GM13976 (cell line): ENCODE measurements around the gene ZMYND11.
A peak's percentile ranks its signal among the peaks of the same experiment; 100 is the strongest.

ENCODE experiments used
- DNase-seq: peaks from one replicate; pipeline ENCODE4 v3.0.0; 2012; ENCODE audit warnings: low spot score
- in situ Hi-C: fragments of 300-500 bp; cut with MboI; formaldehyde crosslinking; loops from one replicate; pipeline ENCODE4 v1.12.0; 2022; ENCODE audit warnings: low sequenced_read_pairs, mixed read lengths, inconsistent platforms; ENCODE audit not compliant: unreplicated experiment
- TF ChIP-seq, protein P1 (sequence below): IDR thresholded peaks from 2 replicates; pipeline ENCODE4 v1.5.1; 2012; ENCODE audit warnings: borderline replicate concordance, mild to moderate bottlenecking; ENCODE audit not compliant: insufficient read depth; ENCODE audit errors: extremely low read depth, missing control alignments, control extremely low read depth

The ZMYND11 gene

DNA sequence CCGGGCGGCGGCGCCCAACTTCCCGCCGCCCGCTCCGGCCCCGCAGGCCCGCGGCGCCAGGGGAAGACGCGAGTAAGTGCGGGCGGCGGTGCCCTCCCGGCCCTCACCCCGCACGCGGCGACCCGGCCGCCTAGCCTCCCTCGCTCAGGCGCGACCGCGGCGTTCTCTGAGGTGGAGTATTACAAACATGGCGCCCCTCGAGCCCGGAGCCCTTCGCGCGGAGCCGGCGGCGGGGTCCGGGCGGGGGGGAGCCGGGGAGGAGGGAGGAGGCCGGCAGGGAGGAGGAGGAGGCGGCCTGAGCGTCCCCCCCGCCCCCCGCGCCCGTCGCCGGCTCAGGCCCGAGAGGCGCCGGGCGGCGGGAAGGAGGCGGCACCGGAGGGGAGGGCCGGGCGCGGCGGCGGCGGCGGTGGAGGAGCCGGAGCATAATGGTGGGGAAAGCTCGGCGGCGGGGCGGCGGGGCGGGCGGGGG is at the start of gene ZMYND11:
ZMYND11 (plus strand) TSS at position 324 of the 469 bp plus-strand sequence. CDS start 44,558 bp downstream, outside the sequence.
- TF ChIP-seq, protein P1, sequence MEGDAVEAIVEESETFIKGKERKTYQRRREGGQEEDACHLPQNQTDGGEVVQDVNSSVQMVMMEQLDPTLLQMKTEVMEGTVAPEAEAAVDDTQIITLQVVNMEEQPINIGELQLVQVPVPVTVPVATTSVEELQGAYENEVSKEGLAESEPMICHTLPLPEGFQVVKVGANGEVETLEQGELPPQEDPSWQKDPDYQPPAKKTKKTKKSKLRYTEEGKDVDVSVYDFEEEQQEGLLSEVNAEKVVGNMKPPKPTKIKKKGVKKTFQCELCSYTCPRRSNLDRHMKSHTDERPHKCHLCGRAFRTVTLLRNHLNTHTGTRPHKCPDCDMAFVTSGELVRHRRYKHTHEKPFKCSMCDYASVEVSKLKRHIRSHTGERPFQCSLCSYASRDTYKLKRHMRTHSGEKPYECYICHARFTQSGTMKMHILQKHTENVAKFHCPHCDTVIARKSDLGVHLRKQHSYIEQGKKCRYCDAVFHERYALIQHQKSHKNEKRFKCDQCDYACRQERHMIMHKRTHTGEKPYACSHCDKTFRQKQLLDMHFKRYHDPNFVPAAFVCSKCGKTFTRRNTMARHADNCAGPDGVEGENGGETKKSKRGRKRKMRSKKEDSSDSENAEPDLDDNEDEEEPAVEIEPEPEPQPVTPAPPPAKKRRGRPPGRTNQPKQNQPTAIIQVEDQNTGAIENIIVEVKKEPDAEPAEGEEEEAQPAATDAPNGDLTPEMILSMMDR = no peak
- DNase-seq = peak; percentile 87
- in situ Hi-C loops = no loop called here

DNA sequence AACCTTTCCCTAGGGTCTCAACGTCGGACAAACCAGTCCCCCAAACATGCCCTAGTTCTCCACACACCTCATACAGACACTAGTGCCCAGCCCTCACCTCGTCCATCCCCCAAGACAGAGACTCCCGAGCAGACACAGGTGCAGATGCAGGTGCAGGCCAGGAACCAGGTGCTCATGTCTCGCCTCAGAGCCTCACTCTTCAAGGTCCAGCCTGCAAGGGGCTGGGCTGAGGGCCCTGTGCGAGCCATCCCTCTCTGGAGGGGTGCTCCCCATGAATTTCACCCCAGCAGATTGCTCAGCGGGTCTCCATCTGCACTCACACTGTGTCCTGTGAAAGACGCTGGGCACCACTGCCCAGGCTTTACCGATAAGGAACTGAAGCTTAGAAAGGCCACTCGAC is 49.2 kb upstream of the ZMYND11 start:
- in situ Hi-C loops = no loop called here
- TF ChIP-seq, protein P1 = no peak
- no peak for DNase-seq

DNA sequence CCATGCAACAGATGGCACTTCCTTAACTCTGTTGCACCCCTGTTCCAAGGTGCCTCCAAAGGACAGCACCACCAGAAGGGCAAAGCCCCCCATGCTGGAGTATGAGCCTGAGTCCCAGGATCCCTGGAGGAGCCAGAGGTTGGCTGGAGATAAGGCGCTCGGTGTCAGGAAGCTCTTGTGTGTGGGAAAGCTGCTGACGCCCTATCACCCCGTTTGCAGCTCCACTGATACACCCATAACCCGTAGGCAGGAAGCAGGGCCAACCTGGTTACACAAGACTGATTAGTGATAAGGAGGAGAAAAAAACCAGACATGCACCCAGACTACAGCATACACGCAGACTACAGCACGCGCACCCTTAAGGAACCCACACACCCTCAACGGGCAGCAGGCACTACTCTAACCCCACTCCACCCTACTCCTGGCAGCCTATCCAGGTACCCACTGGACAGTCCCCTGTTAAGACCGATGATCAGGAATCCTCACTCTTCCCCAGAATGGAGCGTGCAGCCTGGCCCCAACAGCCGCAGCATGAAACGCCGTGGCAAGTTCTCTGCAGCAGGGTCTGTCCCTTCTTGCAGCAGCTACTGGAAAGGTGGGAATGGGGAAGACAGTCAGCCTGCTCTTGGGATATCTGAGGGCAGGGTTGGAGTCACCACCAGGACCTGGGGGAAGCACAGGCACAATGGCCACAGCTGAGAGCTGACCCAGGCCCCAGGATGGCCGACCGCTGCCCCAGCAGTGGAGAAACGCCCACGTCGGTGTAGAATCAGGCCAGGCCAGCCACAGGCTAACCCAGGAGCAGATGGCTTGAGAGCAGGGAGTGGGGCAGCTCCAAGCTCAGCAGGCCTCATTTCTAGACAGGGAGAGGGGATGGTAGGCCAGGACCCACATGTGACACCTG is 47.8 kb upstream of the ZMYND11 start:
- no peak for DNase-seq
- TF ChIP-seq, protein P1 = no peak
- in situ Hi-C loops = no loop called here

DNA sequence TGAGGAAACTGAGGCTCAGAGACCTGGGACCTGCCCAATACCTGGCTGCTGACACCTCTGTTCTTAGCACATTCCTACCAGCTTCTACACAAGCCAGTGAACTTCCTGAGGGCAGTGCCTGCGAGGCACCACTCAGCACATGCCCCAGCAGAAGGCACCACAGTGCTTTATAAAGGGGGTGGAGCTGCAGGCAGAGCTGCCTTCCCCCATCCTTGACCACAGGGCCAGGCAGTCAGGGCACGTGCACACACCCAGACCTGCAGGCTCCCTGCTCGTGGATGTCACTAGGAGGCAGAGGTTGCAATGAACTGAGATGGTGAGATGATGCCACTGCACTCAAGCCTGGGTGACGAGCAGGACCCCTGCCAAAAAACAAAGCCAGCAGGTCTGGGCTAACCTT is 47.0 kb upstream of the ZMYND11 start:
- in situ Hi-C loops = no loop called here
- TF ChIP-seq, protein P1 = no peak
- DNase-seq = no peak

DNA sequence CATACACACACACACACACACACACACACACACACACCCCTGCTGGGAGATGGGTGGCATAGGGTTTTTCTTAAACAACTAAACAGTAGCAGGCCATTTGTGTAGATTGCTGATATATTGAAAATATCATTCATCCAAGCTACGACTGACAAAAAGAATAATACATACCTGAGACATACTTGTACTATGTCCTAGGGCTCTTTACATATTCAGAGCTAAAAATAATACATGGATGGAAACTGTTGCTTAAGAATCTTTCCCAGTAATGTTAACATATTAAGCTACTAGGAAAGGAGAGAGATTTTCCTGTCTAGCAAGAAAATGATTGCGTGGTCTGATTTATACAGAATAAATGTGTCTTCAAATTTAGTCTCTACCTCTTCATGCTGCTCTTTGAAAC is 46.0 kb upstream of the ZMYND11 start:
- no peak for DNase-seq
- TF ChIP-seq, protein P1 = no peak
- in situ Hi-C loops = no loop called here

DNA sequence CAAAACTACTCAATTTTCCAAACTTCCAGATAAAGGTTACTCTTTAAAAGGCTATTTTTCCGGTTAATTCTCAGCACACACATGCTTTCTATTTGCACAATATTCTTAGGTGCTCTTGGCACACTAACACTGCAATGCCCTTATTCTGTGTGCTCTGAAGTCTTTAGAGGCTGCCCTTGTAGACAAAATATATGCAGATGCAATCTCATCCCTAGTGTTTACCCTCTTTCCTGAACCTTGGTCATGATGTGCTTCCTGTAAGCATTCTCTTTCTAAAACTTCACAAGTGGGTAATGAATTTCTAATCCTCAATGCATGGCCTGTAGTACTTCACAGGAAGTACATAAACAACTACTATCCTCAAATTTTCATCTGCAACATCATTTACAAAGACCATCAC is 45.1 kb upstream of the ZMYND11 start:
- TF ChIP-seq, protein P1 = no peak
- DNase-seq = no peak
- in situ Hi-C loops = no loop called here
